HG02678 (cell line): ENCODE measurements around the gene SCART1.
"Not testable (repeated sequence)": the region's sequence is repeated elsewhere in the genome, so short reads cannot be mapped to it uniquely, and the experiment has no call there.

Source experiments
- ATAC-seq: cut with Tn5 transposase; IDR thresholded peaks from one replicate; pipeline ENCODE4 v1.9.1; 2021; ENCODE audit warnings: mild to moderate bottlenecking, moderate library complexity; ENCODE audit not compliant: unreplicated experiment

SCART1 gene

DNA sequence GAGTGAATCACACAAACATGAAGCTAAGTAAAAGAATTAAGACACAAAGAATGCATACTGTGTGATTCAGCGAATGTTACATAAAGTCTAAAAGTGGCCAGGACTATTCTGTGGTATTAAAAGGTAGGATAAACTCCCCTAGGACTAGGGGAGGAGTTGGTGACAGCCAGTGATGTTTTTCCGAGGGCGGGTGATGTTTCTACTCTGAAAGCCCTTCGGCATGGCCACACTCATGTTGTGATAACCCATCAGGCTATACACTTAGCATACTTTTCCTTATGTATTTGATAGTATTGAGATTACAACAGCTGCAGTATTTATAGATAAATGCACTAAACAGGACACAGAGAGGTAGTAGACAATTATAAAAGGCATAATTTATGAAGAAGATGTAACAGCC, 57.7 kb downstream of the SCART1 start:
- no peak for ATAC-seq

DNA sequence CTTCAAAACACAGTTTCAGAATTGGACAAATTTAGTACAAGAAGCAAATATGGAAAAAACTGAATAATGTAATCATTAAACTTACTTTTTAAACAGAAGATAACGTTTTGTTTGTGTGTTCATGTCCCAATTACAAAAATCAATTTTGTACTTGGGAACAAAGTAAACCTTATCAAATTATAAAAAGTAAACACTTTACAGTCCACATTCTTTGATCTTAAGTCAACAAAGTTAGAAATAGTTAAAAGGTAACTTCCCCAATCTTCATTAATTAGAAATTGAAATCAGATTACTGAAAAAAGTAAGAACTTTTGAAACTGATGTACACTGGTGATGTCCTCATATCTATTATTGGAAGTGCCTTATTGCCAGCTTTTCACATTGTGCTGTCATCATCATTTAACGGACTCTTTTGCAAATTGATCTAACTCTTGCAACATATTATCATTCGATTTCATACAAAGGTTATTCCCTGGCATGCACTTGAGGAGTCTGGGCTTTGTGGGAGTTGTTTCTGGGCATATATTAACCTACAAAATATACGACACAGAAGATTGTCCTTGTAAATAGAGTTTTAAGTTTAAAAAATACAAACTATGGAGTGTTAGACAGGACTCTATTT, 58.3 kb downstream of the SCART1 start:
- no peak for ATAC-seq

DNA sequence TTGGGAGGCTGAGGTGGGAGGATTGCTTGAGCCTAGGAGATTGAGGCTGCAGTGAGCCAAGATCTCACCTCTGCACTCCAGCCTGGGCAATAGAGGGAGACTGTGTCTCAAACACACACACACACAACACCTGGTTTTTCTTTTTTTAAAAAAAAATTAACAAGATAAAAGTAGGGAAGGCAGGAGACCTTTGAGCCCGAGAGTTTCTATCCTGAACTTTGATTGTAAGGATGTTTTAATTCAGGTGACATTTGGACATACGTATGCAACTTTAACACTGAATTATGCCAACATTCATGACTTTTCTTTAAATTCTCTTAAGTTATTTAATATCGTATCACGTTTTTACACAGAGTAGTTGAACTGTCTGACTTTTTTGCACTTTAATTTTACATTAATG, 61.7 kb downstream of the SCART1 start:
- no peak for ATAC-seq

DNA sequence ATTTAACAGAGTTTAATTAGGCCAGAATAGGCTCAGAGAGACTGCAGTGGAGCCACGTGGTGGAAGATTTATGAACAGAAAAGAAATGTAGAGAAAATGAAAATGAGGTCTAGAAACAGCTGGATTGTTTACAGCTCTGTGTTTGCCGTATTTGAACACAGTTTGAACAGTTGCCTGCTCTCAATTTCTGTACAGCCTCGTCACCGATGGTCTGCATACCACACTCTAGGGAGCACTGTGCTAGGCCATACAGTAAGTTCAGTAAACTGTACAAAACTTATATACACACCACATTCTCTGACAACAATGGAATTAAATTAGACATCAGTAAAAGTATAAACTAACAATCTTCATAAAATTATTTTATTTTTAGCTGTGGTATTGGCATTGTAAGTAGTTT, 62.3 kb downstream of the SCART1 start:
- ATAC-seq, result no peak

DNA sequence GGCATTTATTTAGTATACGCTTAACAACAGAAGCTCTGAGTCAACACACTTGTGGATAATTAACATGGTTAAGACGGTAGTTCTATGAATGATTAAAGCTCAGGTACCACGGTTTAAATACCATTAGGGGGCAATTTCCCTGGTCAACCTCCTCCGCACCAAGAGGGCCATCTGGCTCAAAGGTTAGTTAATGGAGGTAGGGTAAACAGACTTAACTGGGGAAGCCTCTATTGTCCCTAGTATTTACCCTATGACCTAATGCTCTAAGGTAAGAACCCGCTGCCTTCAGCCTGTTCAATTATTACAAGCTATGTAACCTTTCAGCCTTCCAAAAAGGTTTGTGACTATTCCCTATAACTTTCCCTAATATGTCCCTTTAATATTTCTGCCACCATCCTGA, 64.8 kb downstream of the SCART1 start:
- not testable (repeated sequence) for ATAC-seq
